HTERT RPE-1 (cell line): ENCODE data around the gene PTPRZ1.

Experiments used
- in situ Hi-C: fragments of 300-500 bp; cut with MboI; formaldehyde crosslinking; loops from 4 replicates; pipeline ENCODE4 v1.14.3; 2020; ENCODE audit warnings: low sequenced_read_pairs

PTPRZ1 gene

GRCh38 chr7:121890833-121891232, 17.9 kb downstream of the PTPRZ1 start:
- in situ Hi-C loops, result no loop called here

DNA sequence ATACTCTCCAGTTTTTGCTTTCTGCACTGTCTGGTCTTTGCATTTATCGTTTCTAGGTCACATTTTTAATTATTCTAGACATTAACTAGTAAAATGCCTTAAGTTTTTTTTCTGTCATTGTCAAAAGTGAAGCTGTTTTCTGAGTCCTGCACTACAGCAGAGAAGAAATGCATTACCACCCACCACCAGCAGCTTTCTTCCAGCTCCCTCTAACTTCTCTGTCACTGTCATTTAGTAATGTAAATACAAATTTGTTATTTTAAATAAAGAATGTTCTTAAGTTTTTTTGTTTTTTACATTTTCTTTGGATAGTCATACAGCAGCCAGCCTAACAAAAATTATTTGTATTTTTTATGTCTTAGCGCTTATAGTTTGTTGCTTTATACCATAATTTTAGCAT, 18.8 kb downstream of the PTPRZ1 start:
- in situ Hi-C loops, result no loop called here

- in situ Hi-C loops, result no loop called here
These were observed 28.1 kb downstream of the PTPRZ1 start for GRCh38 chr7:121901026-121901425.

- in situ Hi-C loops, result no loop called here
These were observed 31.2 kb downstream of the PTPRZ1 start for GRCh38 chr7:121904120-121904519.

- in situ Hi-C loops, result no loop called here
These were observed 35.1 kb downstream of the PTPRZ1 start for GRCh38 chr7:121908042-121908441.

DNA sequence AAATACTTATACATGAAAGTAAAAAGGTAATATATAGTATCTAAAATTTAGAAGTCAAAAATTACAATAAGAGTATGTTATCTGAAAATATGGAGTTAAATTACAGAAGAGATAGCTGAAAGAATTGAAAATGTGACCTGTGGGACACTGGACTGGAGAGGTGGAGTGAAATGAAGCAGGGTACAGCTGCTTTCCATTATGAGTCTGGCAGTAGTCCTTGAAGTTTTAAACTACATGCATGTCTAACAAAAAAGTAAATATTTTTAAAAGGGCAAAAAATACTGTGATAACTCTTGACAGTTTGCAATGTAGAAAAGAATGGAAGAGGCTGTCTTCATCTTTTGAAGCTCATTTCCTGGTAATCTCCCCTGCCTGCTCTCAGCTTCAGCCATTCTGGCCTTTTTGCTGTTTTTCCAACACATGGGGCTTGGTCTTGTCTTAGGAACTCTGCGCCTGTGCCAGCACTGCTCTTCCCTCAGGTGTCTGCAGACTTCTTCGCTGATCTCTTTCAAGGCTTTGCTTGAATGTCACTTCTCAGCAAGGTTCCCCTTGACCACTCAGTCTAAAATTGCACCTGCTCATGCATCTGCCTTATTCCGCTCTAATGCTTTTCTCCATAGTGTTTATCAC, 36.9 kb downstream of the PTPRZ1 start:
- in situ Hi-C loops, result no loop called here

DNA sequence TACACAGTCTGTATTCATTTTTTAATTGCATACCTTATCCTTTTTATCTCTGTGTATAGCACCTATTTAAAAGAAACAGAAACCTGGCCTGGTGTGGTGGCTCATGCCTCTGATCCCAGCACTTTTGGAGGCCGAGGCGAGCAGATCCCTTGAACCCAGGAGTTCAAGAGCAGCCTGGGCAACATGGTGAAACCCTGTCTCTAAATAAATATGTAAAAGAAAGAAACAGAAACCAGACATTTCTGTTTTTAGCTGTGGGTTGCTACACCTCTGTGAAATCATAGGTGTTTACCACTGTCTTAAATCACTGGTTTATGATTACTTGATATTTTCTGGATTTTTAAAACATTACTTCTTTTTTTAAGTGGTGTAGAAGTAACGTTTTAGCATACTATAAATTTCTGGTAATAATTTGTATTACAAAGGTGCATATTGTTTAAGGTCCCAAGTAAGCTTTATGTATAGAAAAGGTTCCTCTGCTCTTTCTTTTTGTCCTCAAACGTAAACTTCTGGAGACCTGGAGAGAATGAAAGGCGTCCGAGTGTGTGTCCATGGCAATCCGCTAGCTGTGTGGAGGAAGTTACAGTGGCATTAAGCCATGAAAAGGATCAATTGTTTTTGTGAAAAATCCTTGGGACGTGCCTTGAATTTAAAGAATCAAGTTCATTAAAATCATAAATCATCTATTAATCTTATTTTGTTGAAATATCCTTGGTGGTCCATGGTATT, 41.1 kb downstream of the PTPRZ1 start:
- in situ Hi-C loops, result no loop called here

DNA sequence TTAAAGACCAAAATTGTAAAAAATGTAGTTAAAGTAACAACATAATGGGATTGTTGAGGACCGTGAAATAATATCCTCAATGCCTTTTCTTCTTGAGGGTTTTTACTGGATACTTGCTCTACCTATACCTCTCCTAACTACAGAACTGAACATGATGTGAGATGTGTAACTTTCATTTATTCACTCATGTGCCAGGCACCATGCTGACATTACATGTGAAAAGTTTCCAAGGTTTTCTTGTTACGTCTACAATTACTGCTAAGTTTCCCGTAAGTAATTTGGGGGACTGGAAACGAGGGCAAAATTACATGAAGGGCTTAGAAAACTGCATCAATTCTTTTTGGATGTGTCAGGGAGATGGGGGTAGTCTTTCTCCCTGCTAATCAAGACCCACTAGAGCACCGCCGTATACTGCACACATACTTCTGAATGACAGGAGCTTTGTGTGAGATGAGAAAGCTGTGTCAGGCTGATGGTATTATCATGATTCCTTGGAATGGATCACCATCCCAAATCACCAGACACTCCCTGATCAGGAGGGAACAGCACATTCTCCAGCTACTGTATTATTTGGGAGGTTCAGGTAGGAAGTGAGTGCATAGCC, 41.8 kb downstream of the PTPRZ1 start:
- in situ Hi-C loops, result no loop called here

GRCh38 chr7:121916211-121916610, 43.2 kb downstream of the PTPRZ1 start:
- in situ Hi-C loops, result no loop called here

DNA sequence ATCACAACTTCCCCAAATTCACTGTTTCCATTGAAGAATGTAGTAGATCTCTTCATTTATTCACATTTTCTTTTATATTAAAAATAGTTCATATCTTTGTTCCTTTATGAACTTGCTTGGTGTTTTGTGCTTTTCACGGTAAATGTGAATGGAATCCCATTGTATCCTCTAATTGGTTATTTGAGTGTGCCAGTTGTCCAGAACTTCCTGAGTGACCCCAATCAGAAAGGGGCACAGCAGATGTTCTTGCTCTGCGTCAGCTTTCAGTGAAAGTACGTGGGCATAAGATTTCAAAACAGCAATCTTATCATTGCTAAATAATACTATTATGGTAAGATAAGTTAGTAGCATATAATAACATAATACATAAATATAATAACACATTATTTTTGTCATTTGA, 47.0 kb downstream of the PTPRZ1 start:
- in situ Hi-C loops, result no loop called here

- in situ Hi-C loops, result no loop called here
These were observed 51.6 kb downstream of the PTPRZ1 start for GRCh38 chr7:121924269-121925186.

- in situ Hi-C loops, result no loop called here
These were observed 58.4 kb downstream of the PTPRZ1 start for GRCh38 chr7:121931149-121931902.

DNA sequence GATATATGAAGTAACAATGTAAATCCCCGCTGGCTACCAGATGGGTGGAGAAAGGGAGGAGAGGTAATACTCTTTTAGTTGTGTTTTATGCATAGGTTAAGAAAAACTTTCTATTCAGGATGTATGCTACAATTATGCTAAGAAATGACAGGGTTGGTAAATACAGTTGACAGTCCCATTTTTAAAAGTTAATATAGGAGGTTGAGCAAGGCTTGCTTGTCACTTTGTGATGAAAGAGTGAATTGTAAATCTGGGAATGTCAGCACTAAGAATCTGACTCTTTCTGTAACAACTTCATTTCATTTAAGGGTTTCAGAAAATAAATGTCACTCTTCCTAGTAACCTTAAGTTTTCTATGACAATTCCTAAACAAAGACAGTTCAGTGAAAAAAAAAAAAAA, 59.8 kb downstream of the PTPRZ1 start:
- in situ Hi-C loops, result no loop called here

DNA sequence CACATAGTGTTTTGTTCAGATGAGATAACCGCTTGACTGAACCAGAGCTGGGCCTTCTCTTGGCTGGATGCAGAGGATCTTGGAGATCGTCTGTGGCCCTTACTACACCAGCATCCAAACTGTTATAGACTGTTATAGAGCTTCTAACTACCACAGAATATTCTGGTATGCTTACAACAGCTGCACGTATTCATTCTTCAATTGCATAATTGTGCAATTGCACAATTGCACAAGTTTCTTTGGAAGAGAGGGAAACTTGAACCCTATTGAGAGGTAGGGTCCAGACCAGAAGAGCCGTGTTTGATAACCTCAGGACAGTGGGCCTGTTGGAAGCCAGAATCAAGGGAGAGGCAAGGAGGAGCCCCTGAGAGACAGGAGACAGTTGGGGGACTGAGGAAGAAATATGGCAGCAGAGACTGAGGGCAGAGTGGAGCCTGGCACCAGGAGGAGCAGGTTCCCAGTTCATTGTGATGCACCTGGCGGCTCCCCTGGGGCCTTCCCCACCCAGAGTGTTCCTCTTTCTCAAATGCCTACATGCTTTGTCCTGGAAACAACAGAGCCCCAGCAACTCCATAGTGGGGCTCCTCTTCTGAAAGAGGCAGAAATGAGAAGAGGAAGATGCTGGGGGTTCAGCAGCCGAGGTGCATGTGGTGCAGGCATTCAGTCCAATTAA, 64.1 kb downstream of the PTPRZ1 start:
- in situ Hi-C loops, result no loop called here

DNA sequence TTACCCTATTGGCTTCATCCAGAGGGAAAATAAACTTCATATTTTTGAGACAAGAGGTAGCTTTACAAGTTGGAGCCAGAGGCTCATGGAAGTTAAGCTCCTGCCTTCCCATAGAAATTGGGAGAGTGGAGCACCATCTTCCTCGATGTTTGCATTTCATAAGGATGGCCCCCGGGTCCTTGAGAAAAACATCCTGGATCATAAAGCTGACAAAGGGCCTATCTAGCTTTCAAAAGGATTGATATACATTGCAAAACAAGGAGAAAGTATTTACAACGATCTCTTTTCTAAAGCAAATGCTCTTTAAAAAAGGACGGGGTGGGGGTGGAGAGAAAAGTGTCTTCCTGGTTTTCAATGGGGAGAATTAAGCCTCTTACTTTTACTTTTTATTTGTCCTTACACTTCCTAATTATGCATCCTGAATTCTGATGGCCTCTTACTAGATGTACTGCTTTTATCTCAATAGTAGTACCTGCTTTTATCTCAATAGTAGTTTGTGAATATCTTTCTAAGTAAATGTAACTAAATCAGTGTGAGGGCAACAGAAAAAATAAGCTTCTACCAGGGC, 65.6 kb downstream of the PTPRZ1 start:
- in situ Hi-C loops, result no loop called here

GRCh38 chr7:121940918-121941317, 68.0 kb downstream of the PTPRZ1 start:
- in situ Hi-C loops, result no loop called here

DNA sequence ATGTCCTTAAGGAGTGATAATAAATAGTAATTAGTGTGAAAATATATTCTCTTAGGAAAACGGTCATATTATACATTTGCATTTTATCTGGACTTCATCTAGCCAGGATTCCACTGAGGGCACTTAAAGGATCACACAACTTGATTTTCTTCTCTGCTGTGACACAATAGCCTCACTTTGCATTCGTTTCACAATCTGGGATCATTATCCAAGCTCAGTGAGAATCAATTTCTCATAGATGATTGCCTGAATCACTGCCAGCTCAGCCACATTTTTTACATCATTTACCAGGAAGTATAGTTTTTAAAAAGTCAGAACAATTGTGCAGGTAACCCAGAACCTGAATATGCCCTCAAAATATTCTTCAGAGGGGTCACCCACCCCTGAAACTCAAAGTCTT, 68.9 kb downstream of the PTPRZ1 start:
- in situ Hi-C loops, result no loop called here

DNA sequence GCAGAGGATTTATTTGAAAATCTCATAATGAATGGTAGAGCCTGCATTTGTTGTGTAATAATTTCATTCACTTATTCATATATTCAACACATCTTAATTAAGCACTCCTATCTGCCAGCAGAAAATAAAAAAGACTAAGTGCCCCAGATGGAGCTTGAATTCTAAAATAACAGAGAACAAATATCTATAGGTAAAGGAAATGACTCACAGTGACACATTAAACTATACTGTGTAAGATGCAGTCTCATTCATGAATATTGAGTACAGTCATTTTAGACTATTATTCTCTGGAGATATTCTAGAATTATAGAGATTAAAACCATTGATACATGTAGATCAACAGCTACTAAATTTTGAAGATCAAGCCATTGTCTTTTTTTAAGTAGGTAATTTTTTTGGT, 72.1 kb downstream of the PTPRZ1 start:
- in situ Hi-C loops, result no loop called here

- in situ Hi-C loops, result no loop called here
These were observed 72.7 kb downstream of the PTPRZ1 start for GRCh38 chr7:121945480-121946236.
